ENCODE results near the gene RASGRF2. TPM values are rescaled to one million over a fixed set of nuclear protein-coding genes. Genes with fewer than 3 reads are reported as not detected.

Gene RASGRF2
- total RNA-seq, 1 experiment from 2014 or later: 0.48 TPM

DNA sequence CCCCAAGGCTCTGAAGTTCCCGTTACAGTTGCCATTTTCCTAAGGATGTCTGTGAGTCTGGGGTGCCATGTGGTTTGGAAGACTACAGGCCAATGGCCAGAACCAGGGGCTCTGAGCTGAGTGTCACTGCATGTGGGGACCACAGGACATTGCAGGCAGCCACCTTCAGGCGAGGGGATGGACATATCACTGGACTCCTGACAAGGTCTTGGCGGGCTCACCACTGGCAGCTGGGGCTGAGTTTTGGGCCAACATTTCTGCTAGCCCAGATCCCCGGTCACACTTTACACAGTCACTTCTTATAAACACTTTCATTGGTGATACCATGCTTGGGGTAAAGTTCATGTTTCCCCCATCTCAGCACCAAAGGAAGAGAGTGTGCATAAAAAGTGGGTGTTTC is 109.8 kb downstream of the RASGRF2 start:
- H3K36me3 ChIP-seq (ENCODE audit: low read depth): no peaks in the 10 kb centered on the region
- no peaks in the 10 kb centered on the region for H3K27me3 ChIP-seq (ENCODE audit: insufficient read depth, low read depth)
- no peak overlapping the region for H3K27ac ChIP-seq
- no peak overlapping the region for H3K4me2 ChIP-seq
- TF ChIP-seq, protein P1, sequence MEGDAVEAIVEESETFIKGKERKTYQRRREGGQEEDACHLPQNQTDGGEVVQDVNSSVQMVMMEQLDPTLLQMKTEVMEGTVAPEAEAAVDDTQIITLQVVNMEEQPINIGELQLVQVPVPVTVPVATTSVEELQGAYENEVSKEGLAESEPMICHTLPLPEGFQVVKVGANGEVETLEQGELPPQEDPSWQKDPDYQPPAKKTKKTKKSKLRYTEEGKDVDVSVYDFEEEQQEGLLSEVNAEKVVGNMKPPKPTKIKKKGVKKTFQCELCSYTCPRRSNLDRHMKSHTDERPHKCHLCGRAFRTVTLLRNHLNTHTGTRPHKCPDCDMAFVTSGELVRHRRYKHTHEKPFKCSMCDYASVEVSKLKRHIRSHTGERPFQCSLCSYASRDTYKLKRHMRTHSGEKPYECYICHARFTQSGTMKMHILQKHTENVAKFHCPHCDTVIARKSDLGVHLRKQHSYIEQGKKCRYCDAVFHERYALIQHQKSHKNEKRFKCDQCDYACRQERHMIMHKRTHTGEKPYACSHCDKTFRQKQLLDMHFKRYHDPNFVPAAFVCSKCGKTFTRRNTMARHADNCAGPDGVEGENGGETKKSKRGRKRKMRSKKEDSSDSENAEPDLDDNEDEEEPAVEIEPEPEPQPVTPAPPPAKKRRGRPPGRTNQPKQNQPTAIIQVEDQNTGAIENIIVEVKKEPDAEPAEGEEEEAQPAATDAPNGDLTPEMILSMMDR (conservative IDR thresholded peaks at IDR 0.05): no peak
- no peak for TF ChIP-seq EZH2 (IDR thresholded peaks at IDR 0.05; ENCODE audit: low read depth)
- H3K4me1 ChIP-seq (replicated peaks; ENCODE audit: insufficient read depth): no peaks in the 10 kb centered on the region
- CTCF ChIA-PET: no interaction called here
- no peaks in the 10 kb centered on the region for H3K9me2 ChIP-seq (ENCODE audit: insufficient read depth)
- BruUV-seq (replicated peaks): no TSS peak
- intact Hi-C loops (cut with micrococcal nuclease; ENCODE audit: unreplicated experiment): no loop called here
- POLR2A ChIA-PET (ENCODE audit: unreplicated experiment): no interaction called here
- no peaks in the 10 kb centered on the region for H3K79me2 ChIP-seq (ENCODE audit: low read depth)
- H2AFZ ChIP-seq: no peak overlapping the region
- no peak for DNase-seq
- no peaks in the 10 kb centered on the region for H3F3A ChIP-seq (ENCODE audit: insufficient read depth, low read depth)
- no peak overlapping the region for H3K4me3 ChIP-seq
- H3K9me3 ChIP-seq (ENCODE audit: insufficient read depth, low read depth): no peaks in the 10 kb centered on the region
- no peaks in the 10 kb centered on the region for H4K20me1 ChIP-seq (ENCODE audit: insufficient read depth)

DNA sequence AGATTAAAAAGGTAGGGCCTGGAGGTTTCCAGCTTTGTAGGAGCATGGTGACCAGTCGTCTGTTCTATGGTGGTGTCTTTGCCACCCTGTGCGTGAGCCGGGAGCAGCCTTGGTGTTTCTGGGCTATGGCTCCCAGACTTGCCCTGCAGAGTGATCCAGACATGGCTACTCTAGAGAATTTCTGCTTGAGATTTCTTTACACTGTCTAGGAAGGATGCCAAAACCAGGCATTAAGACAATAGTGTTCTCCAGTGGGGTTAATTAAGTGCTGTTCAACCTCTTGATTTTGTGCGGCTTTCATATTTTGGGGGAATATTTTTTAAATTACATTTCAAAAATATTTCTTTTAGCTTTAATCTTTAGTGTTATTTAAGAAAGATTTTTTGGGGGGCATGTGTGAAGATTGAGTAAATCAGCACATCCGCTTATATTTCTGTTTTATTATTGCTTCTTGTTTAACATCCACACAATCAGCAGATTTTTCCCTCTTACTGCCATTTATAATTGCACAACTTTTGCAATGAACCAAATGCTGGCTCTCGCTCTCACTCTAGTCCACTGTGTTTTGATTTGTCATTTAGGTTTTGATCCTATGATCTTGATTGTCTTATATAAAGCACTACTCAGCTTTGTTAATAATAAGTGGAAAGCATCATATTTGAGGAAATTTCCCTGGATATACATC is 110.5 kb downstream of the RASGRF2 start:
- intact Hi-C loops (cut with micrococcal nuclease; ENCODE audit: unreplicated experiment): no loop called here
- no peaks in the 10 kb centered on the region for H4K20me1 ChIP-seq (ENCODE audit: insufficient read depth)
- H3K4me1 ChIP-seq (replicated peaks; ENCODE audit: insufficient read depth): no peaks in the 10 kb centered on the region
- POLR2A ChIA-PET (ENCODE audit: unreplicated experiment): no interaction called here
- TF ChIP-seq, protein P1 (conservative IDR thresholded peaks at IDR 0.05): no peak
- TF ChIP-seq EZH2 (IDR thresholded peaks at IDR 0.05; ENCODE audit: low read depth): no peak
- H3K27me3 ChIP-seq (ENCODE audit: insufficient read depth, low read depth): peaks cover 7% of the 10 kb centered on the region
- no peaks in the 10 kb centered on the region for H3K36me3 ChIP-seq (ENCODE audit: low read depth)
- no peak overlapping the region for H2AFZ ChIP-seq
- H3K27ac ChIP-seq: no peak overlapping the region
- no peak for DNase-seq
- no TSS peak for BruUV-seq (replicated peaks)
- CTCF ChIA-PET: no interaction called here
- H3K79me2 ChIP-seq (ENCODE audit: low read depth): no peaks in the 10 kb centered on the region
- H3K4me3 ChIP-seq: no peak overlapping the region
- no peaks in the 10 kb centered on the region for H3K9me2 ChIP-seq (ENCODE audit: insufficient read depth)
- H3K4me2 ChIP-seq: no peak overlapping the region
- H3F3A ChIP-seq (ENCODE audit: insufficient read depth, low read depth): no peaks in the 10 kb centered on the region
- H3K9me3 ChIP-seq (ENCODE audit: insufficient read depth, low read depth): no peaks in the 10 kb centered on the region

DNA sequence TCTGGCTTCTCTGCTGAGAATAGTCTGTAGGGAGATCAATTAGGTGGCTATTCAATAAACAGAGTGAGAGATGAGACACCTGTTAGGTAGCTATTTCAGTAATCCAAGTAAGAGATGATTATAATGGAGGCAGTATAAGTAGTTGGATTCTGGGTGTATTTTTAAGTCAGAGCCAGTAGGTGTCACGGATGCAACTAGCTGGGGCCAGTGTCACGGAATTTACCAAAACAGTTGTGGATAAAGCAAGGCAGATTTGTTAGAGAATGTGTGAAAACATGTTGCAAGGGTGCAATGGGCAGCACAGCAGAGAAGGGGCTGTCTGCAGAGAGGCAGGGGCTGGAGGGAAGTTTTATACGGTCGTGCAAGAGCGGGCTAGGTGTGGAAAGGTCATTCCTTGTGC is 114.9 kb downstream of the RASGRF2 start:
- no peaks in the 10 kb centered on the region for H4K20me1 ChIP-seq (ENCODE audit: insufficient read depth)
- no peaks in the 10 kb centered on the region for H3K79me2 ChIP-seq (ENCODE audit: low read depth)
- H3K4me1 ChIP-seq (replicated peaks; ENCODE audit: insufficient read depth): no peaks in the 10 kb centered on the region
- H3K4me3 ChIP-seq: no peak overlapping the region
- intact Hi-C loops (cut with micrococcal nuclease; ENCODE audit: unreplicated experiment): no loop called here
- POLR2A ChIA-PET (ENCODE audit: unreplicated experiment): no interaction called here
- no peaks in the 10 kb centered on the region for H3K9me2 ChIP-seq (ENCODE audit: insufficient read depth)
- no peaks in the 10 kb centered on the region for H3K36me3 ChIP-seq (ENCODE audit: low read depth)
- BruUV-seq (replicated peaks): no TSS peak
- no peaks in the 10 kb centered on the region for H3F3A ChIP-seq (ENCODE audit: insufficient read depth, low read depth)
- H2AFZ ChIP-seq: no peak overlapping the region
- TF ChIP-seq, protein P1 (conservative IDR thresholded peaks at IDR 0.05): no peak
- no peak for TF ChIP-seq EZH2 (IDR thresholded peaks at IDR 0.05; ENCODE audit: low read depth)
- peaks cover 17% of the 10 kb centered on the region for H3K27me3 ChIP-seq (ENCODE audit: insufficient read depth, low read depth)
- H3K9me3 ChIP-seq (ENCODE audit: insufficient read depth, low read depth): peaks cover 6% of the 10 kb centered on the region; the same call in 1 of the 2 replicates
- DNase-seq: no peak
- H3K4me2 ChIP-seq: no peak overlapping the region
- H3K27ac ChIP-seq: no peak overlapping the region
- CTCF ChIA-PET: no interaction called here
